ENCODE measurements around the gene MRI1.
"Not testable (repeated sequence)": the region's sequence is repeated elsewhere in the genome, so short reads cannot be mapped to it uniquely, and the experiment has no call there.

The MRI1 gene

GRCh38 chr19:13761423-13761822 is 2.9 kb upstream of the MRI1 start:
- no peak for DNase-seq (ENCODE audit: low spot score)

GRCh38 chr19:13762635-13763235 is 1.6 kb upstream of the MRI1 start:
- DNase-seq (ENCODE audit: low spot score) = no peak

- no peak for DNase-seq (ENCODE audit: low spot score)
Measured at GRCh38 chr19:13763265-13763664, 1.1 kb upstream of the MRI1 start.

- DNase-seq (ENCODE audit: low spot score) = no peak
Measured at GRCh38 chr19:13764821-13765394, 586 bp downstream of the MRI1 start.

- DNase-seq (ENCODE audit: low spot score) = no peak
Measured at GRCh38 chr19:13765395-13766094, 1.2 kb downstream of the MRI1 start.

- DNase-seq (ENCODE audit: low spot score) = no peak
Measured at GRCh38 chr19:13766095-13766481, 1.8 kb downstream of the MRI1 start.

- no peak for DNase-seq (ENCODE audit: low spot score)
Measured at GRCh38 chr19:13768510-13768909, 4.2 kb downstream of the MRI1 start.

GRCh38 chr19:13770013-13770635 is 5.8 kb downstream of the MRI1 start:
- no peak for DNase-seq (ENCODE audit: low spot score)

GRCh38 chr19:13774217-13775191 is 10.2 kb downstream of the MRI1 start, which contains the start of gene C19orf53:
Gene C19orf53, plus strand, starts transcription at chr19:13774456. Its CDS starts 22 bp downstream, at chr19:13774478.
- DNase-seq (ENCODE audit: low spot score) = peak; percentile 89

- no peak for DNase-seq (ENCODE audit: low spot score)
Measured at GRCh38 chr19:13778398-13778797, 14.1 kb downstream of the MRI1 start.

- no peak for DNase-seq (ENCODE audit: low spot score)
Measured at GRCh38 chr19:13778847-13779246, 14.5 kb downstream of the MRI1 start.

GRCh38 chr19:13779794-13780193 is 15.5 kb downstream of the MRI1 start:
- not testable (repeated sequence) for DNase-seq (ENCODE audit: low spot score)

- no peak for DNase-seq (ENCODE audit: low spot score)
Measured at GRCh38 chr19:13781547-13781946, 17.2 kb downstream of the MRI1 start.

GRCh38 chr19:13782537-13782936 is 18.2 kb downstream of the MRI1 start:
- no peak for DNase-seq (ENCODE audit: low spot score)

- no peak for DNase-seq (ENCODE audit: low spot score)
Measured at GRCh38 chr19:13783565-13784500, 19.5 kb downstream of the MRI1 start.

GRCh38 chr19:13784731-13785452 is 20.6 kb downstream of the MRI1 start:
- no peak for DNase-seq (ENCODE audit: low spot score)

GRCh38 chr19:13788991-13789390 is 24.7 kb downstream of the MRI1 start:
- DNase-seq (ENCODE audit: low spot score) = no peak

- no peak for DNase-seq (ENCODE audit: low spot score)
Measured at GRCh38 chr19:13790354-13790753, 26.0 kb downstream of the MRI1 start.

- DNase-seq (ENCODE audit: low spot score) = not testable (repeated sequence)
Measured at GRCh38 chr19:13793317-13793716, 29.0 kb downstream of the MRI1 start.

- no peak for DNase-seq (ENCODE audit: low spot score)
Measured at GRCh38 chr19:13794398-13794756, 30.1 kb downstream of the MRI1 start.
